Transverse colon (tissue), 4 donors: ENCODE results near the gene JAZF1. TPM values are rescaled to one million over a fixed set of nuclear protein-coding genes. Genes with fewer than 3 reads are reported as not detected.

ENCODE experiments used
- DNase-seq: peaks from one replicate; pipeline ENCODE4 v3.0.0-alpha.2; 2019
- H3K27ac ChIP-seq, 4 donors: fragments of 200-600 bp; sonication (generic); 2 replicates each; pipeline ENCODE4 v1.5.1; 2016 to 2018; ENCODE audit warnings: inconsistent platforms in 4 of 4
- H3K27me3 ChIP-seq: fragments of 200-600 bp; sonication (generic); 2 replicates; pipeline ENCODE4 v1.5.1; 2017; ENCODE audit warnings: inconsistent platforms
- H3K36me3 ChIP-seq, 4 donors: fragments of 200-600 bp; sonication (generic); 2 replicates each; pipeline ENCODE4 v1.5.1; 2017 to 2019; ENCODE audit warnings: inconsistent platforms in 4 of 4
- H3K4me1 ChIP-seq, 4 donors: fragments of 200-600 bp; sonication (generic); 2 replicates each; pipeline ENCODE4 v1.5.1; 2017 to 2020; ENCODE audit warnings: inconsistent platforms in 4 of 4
- H3K4me3 ChIP-seq, 4 donors: fragments of 200-600 bp; sonication (generic); 1 replicate in 1 of 4; 2 replicates in 3 of 4; pipeline versions ENCODE4 v1.5.1 to v1.6.1; 2017 to 2019; ENCODE audit warnings: inconsistent platforms in 4 of 4
- H3K9me3 ChIP-seq, 2 donors: fragments of 200-600 bp; sonication (generic); 2 replicates each; pipeline ENCODE4 v1.5.1; 2017 to 2019; ENCODE audit warnings: inconsistent platforms in 2 of 2
- CTCF ChIP-seq, 5 experiments: fragments of 200-600 bp in 3 of 5; fragments of 450-650 bp in 2 of 5; sonication (generic) in 3 of 5; IDR thresholded peaks; 1 replicate in 2 of 5; 2 replicates in 3 of 5; pipeline ENCODE4 v1.5.1; 2016 to 2017; ENCODE audit warnings: antibody characterized with exemption in 5 of 5, inconsistent platforms in 3 of 5, mild to moderate bottlenecking in 2 of 5, moderate library complexity in 1 of 5
- EP300 ChIP-seq: sonication (generic); formaldehyde crosslinking; IDR thresholded peaks from one replicate; pipeline ENCODE4 v1.6.1; 2017; ENCODE audit warnings: antibody characterized with exemption, low read depth
- POLR2A ChIP-seq: fragments of 450-650 bp; IDR thresholded peaks from one replicate; pipeline ENCODE4 v1.6.1; 2016; ENCODE audit warnings: antibody characterized with exemption, mild to moderate bottlenecking, moderate library complexity
- POLR2AphosphoS5 ChIP-seq, 3 donors: sonication (generic); formaldehyde crosslinking; IDR thresholded peaks; one replicate each; pipeline ENCODE4 v1.6.1; 2016; ENCODE audit warnings: antibody characterized with exemption in 3 of 3
- WGBS, 2 donors: methylation state at CpG; one replicate each; pipeline ENCODE4 v1.1.5; 2018; ENCODE audit warnings: low coverage in 1 of 2; 5-methylcytosine and 5-hydroxymethylcytosine counted together
- in situ Hi-C, 4 donors: fragments of 200-750 bp; cut with MboI; loops; one replicate each; pipeline versions ENCODE4 v1.15.0 to v1.15.1; 2017; ENCODE audit warnings: low sequenced_read_pairs in 3 of 4, low pct_ligation_motif_present in 1 of 4, low pct_unique_long_range_greater_than_20kb in 1 of 4
- intact Hi-C: fragments of 100-400 bp; cut with DNase I; formaldehyde crosslinking; loops from one replicate; pipeline ENCODE4 v1.15.1; 2023; ENCODE audit warnings: low total_unique reads
- total RNA-seq, 4 donors: library from RNA; depleted of rRNA; stranded (reverse); fragments of >200 nt; gene quantifications; one replicate each; pipeline ENCODE4 v1.1.0, GENCODE V29; 2016

JAZF1 gene
- total RNA-seq, 4 donors from 2014 or later, result 11.0 to 12.2 (median 11.5) TPM

GRCh38 chr7:27917119-27917518, 263.5 kb downstream of the JAZF1 start:
- Histone ChIP-seq H3K4me1 (peaks cover 0 to 11% (median 7%) of the 10 kb centered on the region in 4 donors), H3K9me3 (no peaks in the 10 kb centered on the region), H3K36me3 (no peaks in the 10 kb centered on the region), H3K4me3 (no peak overlapping the region), H3K27me3 (no peaks in the 10 kb centered on the region), H3K27ac (no peak overlapping the region)
- 86 to 95% methylated on average over 2 of the region's 2 CpGs for WGBS, 2 donors
- TF ChIP-seq POLR2A, result no peak
- no peak for TF ChIP-seq POLR2AphosphoS5 (IDR thresholded peaks at IDR 0.05)
- TF ChIP-seq EP300, result no peak
- no peak for TF ChIP-seq CTCF (IDR thresholded peaks at IDR 0.05)
- in situ Hi-C loops, result loop anchor here in 1 of 4 donors (25.0 kb wide), 1 partner anchor 330 kb away; no protein-coding TSS in a partner anchor
- DNase-seq, result no peak
- intact Hi-C loops, result loop anchor here (5.0 kb wide), 1 partner anchor 725 kb away; no protein-coding TSS in a partner anchor

GRCh38 chr7:27916372-27916771, 264.2 kb downstream of the JAZF1 start:
- H3K9me3 ChIP-seq, result no peaks in the 10 kb centered on the region
- H3K4me1 ChIP-seq, result peaks cover 0 to 8% (median 6%) of the 10 kb centered on the region in 4 donors
- no peak overlapping the region for H3K27ac ChIP-seq
- WGBS, 2 donors, result 88% methylated on average over 1 of the region's 1 CpG; no CpG with 5 or more reads in 1 of the 2 donors
- no peak overlapping the region for H3K4me3 ChIP-seq
- in situ Hi-C loops, result loop anchor here in 1 of 4 donors (25.0 kb wide), 1 partner anchor 329 kb away; no protein-coding TSS in a partner anchor
- H3K36me3 ChIP-seq, result no peaks in the 10 kb centered on the region
- no peak for DNase-seq
- TF ChIP-seq CTCF (IDR thresholded peaks at IDR 0.05), result no peak
- TF ChIP-seq POLR2A, result no peak
- no peak for TF ChIP-seq POLR2AphosphoS5 (IDR thresholded peaks at IDR 0.05)
- TF ChIP-seq EP300, result no peak
- intact Hi-C loops, result loop anchor here (5.0 kb wide), 1 partner anchor 724 kb away; no protein-coding TSS in a partner anchor
- no peaks in the 10 kb centered on the region for H3K27me3 ChIP-seq

- in situ Hi-C loops, result loop anchor here in 1 of 4 donors (25.0 kb wide), 1 partner anchor 327 kb away; no protein-coding TSS in a partner anchor
- Histone ChIP-seq H3K9me3 (no peaks in the 10 kb centered on the region), H3K4me3 (no peak overlapping the region), H3K4me1 (no peaks in the 10 kb centered on the region), H3K36me3 (no peaks in the 10 kb centered on the region), H3K27me3 (no peaks in the 10 kb centered on the region), H3K27ac (no peak overlapping the region)
- TF ChIP-seq CTCF (IDR thresholded peaks at IDR 0.05) (no peak), POLR2AphosphoS5 (IDR thresholded peaks at IDR 0.05) (no peak), POLR2A (no peak), EP300 (no peak)
- no peak for DNase-seq
- intact Hi-C loops, result no loop called here
- 89% methylated on average over 3 of the region's 3 CpGs; no CpG with 5 or more reads in 1 of the 2 donors for WGBS, 2 donors
These were observed 266.2 kb downstream of the JAZF1 start for GRCh38 chr7:27914409-27914808.

GRCh38 chr7:27912751-27913150, 267.8 kb downstream of the JAZF1 start:
- Histone ChIP-seq H3K4me3 (no peak overlapping the region), H3K9me3 (no peaks in the 10 kb centered on the region), H3K36me3 (no peaks in the 10 kb centered on the region), H3K4me1 (no peaks in the 10 kb centered on the region), H3K27ac (no peak overlapping the region), H3K27me3 (no peaks in the 10 kb centered on the region)
- WGBS, 2 donors, result 92% methylated on average over 5 to 7 of the region's 7 CpGs
- DNase-seq, result no peak
- TF ChIP-seq EP300 (no peak), POLR2A (no peak), POLR2AphosphoS5 (IDR thresholded peaks at IDR 0.05) (no peak)
- intact Hi-C loops (no loop called here), in situ Hi-C loops (loop anchor here in 1 of 4 donors (25.0 kb wide), 1 partner anchor 325 kb away; no protein-coding TSS in a partner anchor)

GRCh38 chr7:27911920-27912319, 268.7 kb downstream of the JAZF1 start:
- H3K9me3 ChIP-seq, result no peaks in the 10 kb centered on the region
- 79 to 93% methylated on average over 3 of the region's 3 CpGs for WGBS, 2 donors
- no peak overlapping the region for H3K4me3 ChIP-seq
- H3K4me1 ChIP-seq, result no peaks in the 10 kb centered on the region
- in situ Hi-C loops (loop anchor here in 1 of 4 donors (25.0 kb wide), 1 partner anchor 325 kb away; no protein-coding TSS in a partner anchor), intact Hi-C loops (no loop called here)
- DNase-seq, result no peak
- no peaks in the 10 kb centered on the region for H3K36me3 ChIP-seq
- TF ChIP-seq POLR2AphosphoS5 (IDR thresholded peaks at IDR 0.05), result no peak
- TF ChIP-seq POLR2A, result no peak
- H3K27me3 ChIP-seq, result no peaks in the 10 kb centered on the region
- H3K27ac ChIP-seq, result no peak overlapping the region
